Activated gamma-delta T cell (primary cell): Measurements from ENCODE around the gene CETP.
"Not testable (repeated sequence)": the region's sequence is repeated elsewhere in the genome, so short reads cannot be mapped to it uniquely, and the experiment has no call there.

Experiments used
- DNase-seq: peaks from one replicate; lab custom pipeline; 2025; lab: John Stamatoyannopoulos, UW

Gene CETP

DNA sequence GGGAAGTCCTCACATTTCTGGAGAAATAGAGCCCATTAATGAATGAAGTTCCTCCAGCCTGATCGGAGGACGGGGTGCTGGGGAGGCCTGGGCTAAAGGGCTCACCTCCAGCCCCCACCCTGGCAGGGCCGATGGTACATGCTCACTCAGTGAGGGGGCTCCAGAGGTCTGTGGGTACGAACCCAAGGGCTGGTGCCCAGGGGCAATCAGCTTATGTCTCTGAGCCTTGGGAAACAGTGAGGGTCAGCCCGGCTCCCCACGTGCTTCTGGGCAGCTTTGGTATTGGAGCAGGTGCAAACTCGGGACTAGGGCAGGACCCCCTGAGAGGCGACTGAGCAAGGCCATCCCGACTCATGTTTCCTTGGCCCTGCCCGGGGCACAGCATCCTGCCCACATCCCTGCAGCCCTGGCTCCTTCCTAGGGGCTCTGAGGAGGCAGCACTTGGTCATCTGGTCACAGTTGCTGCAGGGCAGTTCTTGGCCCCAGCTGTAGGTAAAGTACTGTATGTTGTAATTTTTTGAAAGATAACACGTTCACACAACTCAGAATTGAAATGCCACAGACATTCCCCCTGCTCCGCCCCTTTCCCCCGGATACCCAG, 969 bp upstream of the CETP start:
- DNase-seq = no peak

GRCh38 chr16:56961386-56961785, 364 bp upstream of the CETP start:
- no peak for DNase-seq

- DNase-seq = peak; percentile 66
These were observed 2.7 kb downstream of the CETP start for GRCh38 chr16:56964243-56965148.

GRCh38 chr16:56965149-56966092, 3.7 kb downstream of the CETP start:
- no peak for DNase-seq

DNA sequence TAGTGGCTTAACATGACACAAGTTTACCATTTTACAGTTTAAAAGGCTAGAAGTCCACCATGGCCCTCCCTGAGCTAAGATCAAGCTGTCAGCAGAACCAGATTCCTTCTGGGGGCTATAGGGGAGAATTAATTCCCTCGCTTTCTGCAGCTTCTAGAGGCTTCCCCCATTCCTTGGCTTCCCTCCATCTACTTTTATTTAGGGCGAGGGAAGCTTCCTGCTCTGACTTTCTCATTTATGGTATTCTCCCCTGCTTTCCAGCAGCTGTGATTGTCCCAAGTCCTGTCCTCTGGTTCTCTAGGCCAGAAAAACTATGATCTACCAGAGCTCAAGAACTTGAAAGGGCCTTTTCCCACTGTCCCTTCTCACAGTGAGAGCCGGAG, 4.3 kb downstream of the CETP start:
- DNase-seq = no peak

DNA sequence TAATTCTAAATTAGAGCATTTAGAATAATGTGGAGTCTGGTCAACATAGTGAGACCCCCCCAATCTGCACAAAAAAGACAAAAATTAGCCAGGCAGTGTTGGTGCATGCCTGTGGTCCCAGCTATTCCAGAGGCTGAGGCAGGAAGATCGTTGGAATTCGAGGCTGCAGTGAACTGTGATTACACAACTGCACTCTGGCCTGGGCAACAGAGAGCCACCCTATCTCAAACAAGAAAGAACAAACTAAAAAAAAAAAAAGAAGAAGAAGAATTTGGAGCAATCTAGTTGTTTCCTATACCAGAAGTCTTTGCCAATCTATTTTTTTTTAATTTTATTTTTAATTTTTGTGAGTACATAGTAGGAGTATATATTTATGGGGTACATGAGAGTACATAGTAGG, 6.0 kb downstream of the CETP start:
- no peak for DNase-seq

DNA sequence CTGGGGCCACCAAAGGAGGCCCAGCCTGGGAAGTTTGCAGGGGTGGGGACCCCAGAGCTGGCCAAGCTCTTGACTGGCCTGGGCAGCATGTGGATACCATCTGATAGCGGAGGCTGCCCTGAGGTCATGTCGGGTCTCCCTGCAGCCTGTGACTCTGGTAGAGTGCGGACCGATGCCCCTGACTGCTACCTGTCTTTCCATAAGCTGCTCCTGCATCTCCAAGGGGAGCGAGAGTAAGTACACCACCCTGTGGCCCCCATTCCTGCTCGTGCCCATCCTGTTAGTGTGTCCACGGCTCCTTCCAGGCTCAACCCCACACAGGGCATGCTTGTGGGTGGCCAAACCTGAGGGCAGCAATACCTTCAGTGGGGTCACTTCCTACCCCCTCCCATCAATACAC, 8.0 kb downstream of the CETP start:
- no peak for DNase-seq

- no peak for DNase-seq
These were observed 9.4 kb downstream of the CETP start for GRCh38 chr16:56970934-56971767.

DNA sequence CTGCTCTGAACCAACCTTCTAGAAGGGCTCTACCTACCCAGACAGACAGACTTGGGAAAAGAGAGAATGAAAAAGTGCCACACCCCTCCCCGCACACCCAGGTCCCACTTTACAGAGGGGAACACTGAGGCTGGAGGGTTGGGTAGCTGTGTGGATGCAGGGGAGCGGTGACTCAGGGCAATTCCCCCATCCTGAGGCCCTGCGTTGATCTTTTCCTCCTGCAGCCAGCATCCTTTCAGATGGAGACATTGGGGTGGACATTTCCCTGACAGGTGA, 10.0 kb downstream of the CETP start:
- no peak for DNase-seq

DNA sequence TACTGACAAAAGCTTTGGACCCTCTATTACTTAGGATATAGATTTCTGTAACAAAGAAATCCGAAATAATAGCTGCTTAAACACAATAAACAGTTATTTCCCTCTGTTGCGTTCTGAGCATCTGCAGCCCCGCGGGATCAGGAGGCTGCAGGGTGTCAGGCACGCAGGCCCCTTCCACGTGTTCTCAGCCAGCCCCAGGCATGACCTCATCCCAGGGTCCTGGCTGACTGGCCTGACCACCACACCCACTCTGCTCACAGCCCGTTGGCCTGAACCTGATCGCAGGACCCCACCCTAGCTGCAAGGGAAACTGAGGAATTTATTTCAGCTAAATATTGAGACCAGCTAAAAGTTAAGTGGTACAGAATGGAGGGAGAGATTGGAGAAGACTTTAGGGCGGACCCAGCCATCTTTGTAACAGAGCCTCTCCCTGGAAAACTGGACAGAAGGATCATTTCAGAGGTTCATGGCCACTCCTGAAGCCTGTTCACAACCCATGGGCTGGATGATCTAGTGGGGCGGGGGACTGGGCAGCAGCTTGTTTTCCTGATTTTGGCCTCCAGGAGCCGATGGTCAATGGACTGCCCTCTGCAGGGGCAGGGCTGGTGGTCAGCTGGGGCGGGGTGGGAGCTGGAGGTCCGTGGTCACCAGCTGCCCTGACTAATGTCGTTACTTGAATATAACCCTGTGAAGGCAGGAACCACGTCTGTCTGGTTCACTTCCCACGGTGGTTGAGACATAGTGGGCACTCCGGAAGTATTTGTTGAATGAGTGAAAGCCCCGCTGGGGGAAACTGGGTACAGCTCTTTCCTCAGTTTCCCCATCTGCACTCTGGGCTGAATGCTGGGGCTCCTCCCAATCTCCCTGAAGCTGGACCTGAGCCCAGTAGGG, 10.9 kb downstream of the CETP start:
- no peak for DNase-seq

DNA sequence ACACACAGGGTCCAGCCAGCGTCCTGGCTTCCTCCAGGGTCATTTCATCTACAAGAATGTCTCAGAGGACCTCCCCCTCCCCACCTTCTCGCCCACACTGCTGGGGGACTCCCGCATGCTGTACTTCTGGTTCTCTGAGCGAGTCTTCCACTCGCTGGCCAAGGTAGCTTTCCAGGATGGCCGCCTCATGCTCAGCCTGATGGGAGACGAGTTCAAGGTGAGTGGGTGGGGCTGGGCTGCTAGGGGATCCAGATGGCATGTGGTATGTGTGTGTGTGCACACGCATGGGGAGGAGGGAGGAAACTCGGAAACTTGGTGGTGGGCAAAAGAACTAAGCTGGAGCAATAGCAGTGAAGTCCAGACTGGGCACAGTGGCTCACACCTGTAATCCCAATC, 11.5 kb downstream of the CETP start:
- DNase-seq = no peak

DNA sequence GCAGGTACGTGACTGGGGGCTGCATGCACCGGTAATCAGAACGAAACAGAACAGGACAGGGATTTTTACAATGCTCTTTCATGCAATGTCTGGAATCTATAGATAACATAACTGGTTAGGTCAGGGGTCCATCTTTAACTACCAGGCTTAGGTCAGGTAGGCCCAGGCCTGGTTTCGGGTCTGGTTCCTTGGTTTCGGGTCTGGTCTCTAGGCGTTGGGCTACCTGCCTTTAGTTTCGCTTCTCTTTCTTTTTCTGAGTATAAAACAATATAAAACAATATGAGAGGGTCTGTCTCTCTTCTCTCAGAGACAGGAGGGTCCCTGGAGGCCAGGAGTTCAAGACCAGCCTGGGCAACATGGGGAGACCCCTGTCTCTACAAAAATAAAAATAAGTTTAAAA, 12.1 kb downstream of the CETP start:
- DNase-seq = not testable (repeated sequence)

- no peak for DNase-seq
These were observed 13.0 kb downstream of the CETP start for GRCh38 chr16:56974549-56975300.

GRCh38 chr16:56975714-56976113, 14.0 kb downstream of the CETP start:
- DNase-seq = no peak

DNA sequence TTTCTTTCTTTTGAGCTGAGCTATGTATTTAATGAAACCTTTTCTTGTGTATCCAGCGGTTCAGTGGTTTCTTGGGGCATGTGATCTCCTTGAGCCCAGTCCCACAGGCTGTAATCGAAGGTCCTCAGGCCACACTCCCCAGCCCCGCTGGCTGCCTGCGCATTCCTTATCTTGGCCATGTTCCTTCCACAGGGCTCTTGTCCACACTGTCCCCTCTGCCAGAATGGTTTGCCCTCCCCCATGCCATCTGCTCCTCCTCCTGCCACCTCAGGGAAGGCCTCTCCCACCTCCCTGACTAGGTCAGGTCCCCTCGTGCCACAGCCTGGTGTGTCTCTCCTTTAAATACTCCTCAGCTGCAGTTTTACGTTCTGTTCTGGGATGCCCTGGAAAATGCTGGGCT, 15.5 kb downstream of the CETP start:
- no peak for DNase-seq

DNA sequence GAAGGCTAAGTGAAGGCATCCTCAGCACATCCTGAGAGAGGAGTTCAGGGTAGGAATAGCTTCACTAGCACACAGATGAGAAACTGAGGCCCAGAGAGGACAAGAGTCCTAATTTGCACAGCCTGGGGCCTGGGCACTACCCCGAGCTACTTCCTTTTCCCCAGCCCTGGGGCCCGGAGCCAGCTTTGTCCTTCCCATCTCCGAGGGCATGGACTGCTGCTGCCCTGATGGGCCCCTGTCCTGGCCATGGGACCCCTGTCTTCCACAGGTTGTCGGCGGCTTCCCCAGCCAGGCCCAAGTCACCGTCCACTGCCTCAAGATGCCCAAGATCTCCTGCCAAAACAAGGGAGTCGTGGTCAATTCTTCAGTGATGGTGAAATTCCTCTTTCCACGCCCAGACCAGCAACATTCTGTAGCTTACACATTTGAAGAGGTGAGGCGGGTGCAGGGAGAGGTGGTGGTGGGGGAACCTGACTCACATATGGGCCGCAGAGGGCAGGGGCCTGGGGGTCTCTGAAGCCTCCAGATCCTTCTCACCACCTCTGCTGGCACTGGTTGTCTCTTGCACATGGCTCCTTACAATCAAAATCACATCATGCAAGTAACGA, 16.2 kb downstream of the CETP start:
- DNase-seq = no peak

- no peak for DNase-seq
These were observed 18.4 kb downstream of the CETP start for GRCh38 chr16:56980201-56980535.

DNA sequence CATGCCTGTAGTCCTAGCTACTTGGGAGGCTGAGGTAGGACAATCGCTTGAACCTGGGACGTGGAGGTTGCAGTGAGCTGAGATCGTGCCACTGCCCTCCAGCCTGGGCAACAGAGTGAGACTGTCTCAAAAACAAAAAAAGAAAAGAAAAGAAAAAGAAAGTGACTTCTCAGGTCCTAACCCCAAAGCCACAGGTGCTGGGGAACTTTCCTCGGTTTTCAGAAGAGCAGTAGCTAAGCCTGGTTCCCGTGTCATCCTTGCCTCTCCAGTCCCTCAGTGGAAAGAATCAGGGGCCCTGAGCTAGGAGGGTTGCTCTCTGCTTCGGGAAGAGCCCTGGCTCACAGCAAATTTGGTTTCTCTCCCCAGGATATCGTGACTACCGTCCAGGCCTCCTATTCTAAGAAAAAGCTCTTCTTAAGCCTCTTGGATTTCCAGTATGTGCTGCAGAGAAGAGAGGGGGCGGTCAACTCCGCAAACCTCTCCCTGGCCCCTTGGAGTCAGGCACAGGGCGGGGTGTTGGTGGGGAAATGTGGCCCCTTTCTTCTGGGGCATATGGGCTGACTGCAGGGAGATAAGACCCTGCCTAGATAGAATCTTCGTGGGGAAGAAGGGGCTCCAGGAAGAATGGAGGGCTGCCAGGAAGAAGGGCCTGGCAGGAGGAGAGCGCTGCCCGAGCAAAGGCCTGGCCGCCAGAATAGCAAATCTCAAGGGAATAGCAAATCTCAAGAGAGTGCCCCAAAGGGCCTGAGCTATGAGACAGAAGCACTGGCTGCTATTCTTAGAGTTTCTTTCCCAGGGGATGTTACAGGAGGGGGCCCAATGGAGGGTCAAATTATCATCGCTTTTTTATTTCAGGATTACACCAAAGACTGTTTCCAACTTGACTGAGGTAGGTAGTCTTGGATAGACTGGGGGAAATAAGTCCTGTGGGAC, 19.3 kb downstream of the CETP start:
- no peak for DNase-seq
